Endothelial cell of umbilical vein (primary cell): ENCODE measurements around the gene ATG12. TPM values are rescaled to one million over a fixed set of nuclear protein-coding genes. Genes with fewer than 3 reads are reported as not detected.

Source experiments
- BruUV-seq: library from RNA; stranded (reverse); fragments of 400-500 nt; replicated peaks from 2 replicates; lab custom pipeline; 2021; lab: Mats Ljungman, UMichigan
- CTCF ChIA-PET: fragments of 300-600, 350-600 bp; sonication (Branson Sonifier 250); formaldehyde crosslinking; loops from one replicate; lab custom pipeline; 2021; ENCODE audit warnings: antibody characterized with exemption, inconsistent platforms; lab: Charles Lee
- POLR2A ChIA-PET: fragments of 300-600, 350-600 bp; sonication (Branson Sonifier 250); formaldehyde crosslinking; loops from one replicate; lab custom pipeline; 2021; ENCODE audit warnings: antibody characterized with exemption, inconsistent platforms; lab: Charles Lee
- DNase-seq: peaks from one replicate; pipeline ENCODE4 v3.0.0-alpha.2; 2011; ENCODE audit warnings: low read depth, low spot score
- FAIRE-seq: peaks from 2 replicates; lab custom pipeline; 2011; peaks lifted over from hg19 to GRCh38; lab: Jason Lieb, UNC
- H2AFZ ChIP-seq: 2 replicates; pipeline ENCODE4 v1.6.0; 2012; ENCODE audit warnings: low read depth, low read length, control low read depth, inconsistent platforms
- H3K27ac ChIP-seq: 2 replicates; pipeline ENCODE4 v1.5.1; 2011; ENCODE audit warnings: low read depth, mild to moderate bottlenecking, control low read depth, low read length, moderate library complexity; ENCODE audit not compliant: insufficient read depth
- H3K27me3 ChIP-seq, 2 experiments: 2 replicates each; pipeline versions ENCODE4 v1.6.0 to v1.6.1; 2011; ENCODE audit warnings: low read length in 2 of 2, mixed read lengths in 1 of 2; ENCODE audit not compliant: control insufficient read depth in 2 of 2, insufficient read depth in 2 of 2
- H3K36me3 ChIP-seq, 2 experiments: 2 replicates in 1 of 2; 3 replicates in 1 of 2; pipeline ENCODE4 v1.5.1; 2011; ENCODE audit warnings: low read length in 2 of 2, mild to moderate bottlenecking in 1 of 2, moderate library complexity in 1 of 2; ENCODE audit not compliant: control insufficient read depth in 2 of 2, insufficient read depth in 2 of 2; ENCODE audit errors: extremely low read depth in 1 of 2
- H3K4me1 ChIP-seq: 3 replicates; pipeline ENCODE4 v1.5.1; 2011; ENCODE audit warnings: mild to moderate bottlenecking, low read length; ENCODE audit not compliant: control insufficient read depth, insufficient read depth; ENCODE audit errors: extremely low read depth
- H3K4me2 ChIP-seq: 2 replicates; pipeline ENCODE4 v1.6.1; 2011; ENCODE audit warnings: low read length, control low read depth, mixed read lengths; ENCODE audit not compliant: insufficient read depth
- H3K4me3 ChIP-seq, 3 experiments: fragments of 200-600 bp in 1 of 3; sonication (generic), shearing (Covaris generic) in 1 of 3; replicated peaks in 1 of 3; 2 replicates each; pipeline ENCODE4 v1.5.1; 2011 to 2016; ENCODE audit warnings: control low read depth in 3 of 3, low read length in 3 of 3, mild to moderate bottlenecking in 2 of 3, inconsistent platforms in 1 of 3, low read depth in 1 of 3, moderate library complexity in 1 of 3; ENCODE audit not compliant: insufficient read depth in 1 of 3
- H3K79me2 ChIP-seq: 2 replicates; pipeline ENCODE4 v1.6.0; 2012; ENCODE audit warnings: low read length, inconsistent platforms; ENCODE audit not compliant: control insufficient read depth, insufficient read depth
- H3K9ac ChIP-seq: replicated peaks from 2 replicates; pipeline ENCODE3; 2011; ENCODE audit warnings: low read length, control low read depth; ENCODE audit not compliant: insufficient read depth; ENCODE audit errors: extremely low read depth
- H3K9me1 ChIP-seq: replicated peaks from 3 replicates; pipeline ENCODE4 v1.6.0; 2011; ENCODE audit warnings: mild to moderate bottlenecking, low read length; ENCODE audit not compliant: control insufficient read depth, insufficient read depth; ENCODE audit errors: extremely low read depth
- H3K9me3 ChIP-seq: replicated peaks from 2 replicates; pipeline ENCODE4 v1.5.1; 2012; ENCODE audit warnings: low read length, inconsistent platforms; ENCODE audit not compliant: control insufficient read depth, insufficient read depth
- H4K20me1 ChIP-seq: replicated peaks from 2 replicates; pipeline ENCODE3; 2011; ENCODE audit warnings: mild to moderate bottlenecking, low read length; ENCODE audit not compliant: control insufficient read depth, insufficient read depth; ENCODE audit errors: extremely low read depth
- CTCF ChIP-seq, 2 donors: IDR thresholded peaks; 1 replicate in 1 of 2; 2 replicates in 1 of 2; pipeline ENCODE4 v1.5.1; 2011; ENCODE audit warnings: low read length in 2 of 2, mild to moderate bottlenecking in 2 of 2, moderate library complexity in 2 of 2, control low read depth in 1 of 2, inconsistent platforms in 1 of 2, low read depth in 1 of 2; ENCODE audit not compliant: insufficient read depth in 1 of 2; ENCODE audit errors: extremely low read depth in 1 of 2
- EZH2 ChIP-seq: IDR thresholded peaks from 2 replicates; pipeline ENCODE4 v1.6.1; 2012; ENCODE audit warnings: borderline replicate concordance, low read depth, mild to moderate bottlenecking, moderate library complexity, low read length, inconsistent platforms; ENCODE audit not compliant: severe bottlenecking
- FOS ChIP-seq: IDR thresholded peaks from 2 replicates; pipeline ENCODE4 v1.6.1; 2011; ENCODE audit warnings: mild to moderate bottlenecking, low read length, moderate library complexity, borderline replicate concordance; ENCODE audit not compliant: insufficient read depth
- GATA2 ChIP-seq: IDR thresholded peaks from 2 replicates; pipeline ENCODE4 v1.7.0; 2011; ENCODE audit warnings: low read depth, mild to moderate bottlenecking, moderate library complexity, mixed read lengths, low read length; ENCODE audit not compliant: insufficient read length, insufficient read depth
- JUN ChIP-seq: IDR thresholded peaks from 2 replicates; pipeline ENCODE4 v1.6.1; 2011; ENCODE audit warnings: borderline replicate concordance, low read depth; ENCODE audit not compliant: insufficient read length, insufficient read depth
- MYC ChIP-seq: IDR thresholded peaks from one replicate; pipeline ENCODE4 v1.6.1; 2011; ENCODE audit warnings: mild to moderate bottlenecking, low read depth, low read length
- POLR2A ChIP-seq: IDR thresholded peaks from 2 replicates; pipeline ENCODE4 v1.6.1; 2012; ENCODE audit warnings: low read depth, mild to moderate bottlenecking, control low read depth, low read length
- POLR2AphosphoS5 ChIP-seq: IDR thresholded peaks from 2 replicates; pipeline ENCODE4 v1.6.1; 2012; ENCODE audit warnings: low read depth, mild to moderate bottlenecking, control low read depth, low read length, moderate library complexity; ENCODE audit not compliant: insufficient read depth
- dilution Hi-C: fragments of 300-500 bp; cut with MboI; formaldehyde crosslinking; loops from one replicate; pipeline ENCODE4 v1.15.0; 2019; ENCODE audit warnings: low sequenced_read_pairs; ENCODE audit not compliant: extremely low pct_ligation_motif_present
- intact Hi-C: fragments of 100-400 bp; cut with micrococcal nuclease; formaldehyde crosslinking; loops from one replicate; pipeline ENCODE4 v1.10.0; 2022
- polyA plus RNA-seq, 4 experiments: library from polyadenylated mRNA; depleted of rRNA in 3 of 4; stranded (reverse) in 3 of 4; unstranded in 1 of 4; fragments of >200 nt; gene quantifications; 2 replicates each; pipeline versions ENCODE4 v1.2.1 to v1.2.3, GENCODE V29; 2011 to 2012; ENCODE audit warnings: missing spikeins in 1 of 4
- total RNA-seq: library from RNA; stranded (reverse); gene quantifications from 2 replicates; pipeline ENCODE4 v1.2.3, GENCODE V29; 2021
- TF ChIP-seq, protein P1 (sequence below): IDR thresholded peaks from 2 replicates; pipeline ENCODE4 v1.6.1; 2011; ENCODE audit not compliant: insufficient read depth, insufficient read length

ATG12 gene
- total and polyA plus RNA-seq, 2 donors (not counting 3 experiments of a cell fraction or from before 2014, with no cell fraction given) = 27.5 to 62.0 TPM

- intact Hi-C loops (no loop called here), dilution Hi-C loops (no loop called here)
- DNase-seq (no peak), FAIRE-seq (no peak)
- BruUV-seq = no TSS peak
- Histone ChIP-seq H3K9me1 (no peaks in the 10 kb centered on the region), H3K27me3 (peaks cover 21 to 26% of the 10 kb centered on the region in 2 experiments), H3K79me2 (no peaks in the 10 kb centered on the region), H3K27ac (no peak overlapping the region), H3K4me1 (peaks cover 23% of the 10 kb centered on the region), H3K9me3 (no peaks in the 10 kb centered on the region), H2AFZ (no peak overlapping the region), H3K36me3 (no peaks in the 10 kb centered on the region), H3K9ac (no peak overlapping the region), H4K20me1 (no peaks in the 10 kb centered on the region), H3K4me2 (no peak overlapping the region), H3K4me3 (no peak overlapping the region)
- ChIA-PET CTCF (interaction anchor here (2.0 kb wide), 1 partner anchor 20 kb away, joined by 4 read pairs; no protein-coding TSS in a partner anchor), POLR2A (no interaction called here)
- TF ChIP-seq POLR2A (no peak), MYC (no peak), POLR2AphosphoS5 (no peak), FOS (no peak), GATA2 (no peak), CTCF (IDR thresholded peaks at IDR 0.05; ENCODE audit: extremely low read depth in 1 of 2, insufficient read depth in 1 of 2, low read depth in 1 of 2, low read length in 2 of 2) (no peak), EZH2 (no peak), JUN (no peak)
- TF ChIP-seq, protein P1, sequence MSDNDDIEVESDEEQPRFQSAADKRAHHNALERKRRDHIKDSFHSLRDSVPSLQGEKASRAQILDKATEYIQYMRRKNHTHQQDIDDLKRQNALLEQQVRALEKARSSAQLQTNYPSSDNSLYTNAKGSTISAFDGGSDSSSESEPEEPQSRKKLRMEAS = no peak
Measured at GRCh38 chr5:115811406-115811805, 30.0 kb downstream of the ATG12 start.
